ENCODE measurements around the gene SORCS1.
"Not testable (repeated sequence)": the region's sequence is repeated elsewhere in the genome, so short reads cannot be mapped to it uniquely, and the experiment has no call there.

The SORCS1 gene

GRCh38 chr10:106947643-106948042, 216.9 kb downstream of the SORCS1 start:
- DNase-seq (ENCODE audit: low read depth in 2 of 2) = no peak

- no peak for DNase-seq (ENCODE audit: low read depth in 2 of 2)
These were observed 222.4 kb downstream of the SORCS1 start for GRCh38 chr10:106942035-106942662.

DNA sequence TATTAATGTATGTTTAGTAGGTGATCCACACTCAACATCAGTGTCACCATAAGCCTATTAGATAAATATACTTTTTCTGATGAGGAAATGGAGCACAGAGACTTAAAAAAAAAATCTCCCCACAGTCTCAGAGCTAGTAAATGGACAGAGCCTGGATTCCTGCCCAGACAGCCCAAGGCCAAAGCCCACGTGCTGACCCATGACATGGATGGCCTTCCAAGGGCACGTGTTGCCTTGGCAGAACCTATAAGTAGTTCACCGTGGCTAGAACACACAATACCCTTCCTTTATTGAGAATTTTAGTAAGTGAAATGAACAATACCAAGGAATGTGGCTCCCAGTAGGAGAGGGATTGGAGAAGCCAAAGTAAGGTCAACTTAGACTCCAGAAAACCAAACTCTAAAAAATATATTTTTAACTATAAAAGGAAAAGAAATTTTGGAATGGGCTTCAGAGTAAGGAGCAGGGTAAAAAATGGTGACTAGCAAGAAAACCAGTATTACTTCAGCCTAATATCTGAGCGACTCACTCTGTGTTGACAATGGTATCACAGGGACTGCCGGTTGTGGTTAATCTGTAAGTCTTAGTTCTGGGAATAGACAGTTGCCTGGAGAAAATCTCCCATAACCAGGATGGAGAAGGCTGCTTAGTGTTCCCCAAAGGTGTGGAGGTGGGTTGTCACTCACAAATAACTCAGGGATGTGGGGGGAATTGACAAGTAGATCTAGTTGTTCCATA, 223.0 kb downstream of the SORCS1 start:
- no peak for DNase-seq (ENCODE audit: low read depth in 2 of 2)

GRCh38 chr10:106938513-106938912, 226.0 kb downstream of the SORCS1 start:
- no peak for DNase-seq (ENCODE audit: low read depth in 2 of 2)

- no peak for DNase-seq (ENCODE audit: low read depth in 2 of 2)
These were observed 228.5 kb downstream of the SORCS1 start for GRCh38 chr10:106935978-106936451.

- no peak for DNase-seq (ENCODE audit: low read depth in 2 of 2)
These were observed 232.7 kb downstream of the SORCS1 start for GRCh38 chr10:106931853-106932249.

DNA sequence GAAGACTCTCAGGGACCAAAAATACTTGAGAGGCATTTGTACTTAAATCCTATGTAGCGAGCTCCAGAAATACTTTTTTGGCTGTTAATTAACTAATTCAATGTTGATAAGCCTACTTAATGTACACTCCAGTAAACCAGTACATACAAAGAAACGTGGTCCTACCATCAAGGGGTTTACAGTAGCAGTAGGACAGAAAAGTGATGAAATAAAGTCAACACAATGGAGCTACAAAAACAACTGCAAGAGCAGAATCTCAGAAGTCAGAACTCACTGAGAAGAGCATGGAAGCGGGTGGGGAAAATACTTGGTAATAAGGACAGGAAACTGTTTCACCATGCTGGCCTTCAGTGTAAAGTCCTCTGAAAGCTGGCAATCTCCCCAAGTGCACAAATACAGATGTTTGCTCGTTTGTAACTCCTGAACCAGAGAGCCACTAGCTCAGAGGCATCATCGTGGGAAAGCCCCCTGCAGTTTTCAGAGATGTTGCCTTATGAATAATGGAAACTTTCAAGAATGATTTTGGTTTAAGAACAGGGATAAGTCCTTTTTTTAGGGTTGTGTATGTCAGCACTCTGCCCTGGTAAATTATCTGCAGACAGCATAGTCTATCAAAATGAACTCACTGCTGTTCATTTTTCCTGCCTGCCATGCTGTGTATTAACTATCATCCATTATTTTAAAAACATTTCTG, 233.2 kb downstream of the SORCS1 start:
- no peak for DNase-seq (ENCODE audit: low read depth in 2 of 2)

GRCh38 chr10:106930751-106931150, 233.8 kb downstream of the SORCS1 start:
- DNase-seq (ENCODE audit: low read depth in 2 of 2) = no peak

DNA sequence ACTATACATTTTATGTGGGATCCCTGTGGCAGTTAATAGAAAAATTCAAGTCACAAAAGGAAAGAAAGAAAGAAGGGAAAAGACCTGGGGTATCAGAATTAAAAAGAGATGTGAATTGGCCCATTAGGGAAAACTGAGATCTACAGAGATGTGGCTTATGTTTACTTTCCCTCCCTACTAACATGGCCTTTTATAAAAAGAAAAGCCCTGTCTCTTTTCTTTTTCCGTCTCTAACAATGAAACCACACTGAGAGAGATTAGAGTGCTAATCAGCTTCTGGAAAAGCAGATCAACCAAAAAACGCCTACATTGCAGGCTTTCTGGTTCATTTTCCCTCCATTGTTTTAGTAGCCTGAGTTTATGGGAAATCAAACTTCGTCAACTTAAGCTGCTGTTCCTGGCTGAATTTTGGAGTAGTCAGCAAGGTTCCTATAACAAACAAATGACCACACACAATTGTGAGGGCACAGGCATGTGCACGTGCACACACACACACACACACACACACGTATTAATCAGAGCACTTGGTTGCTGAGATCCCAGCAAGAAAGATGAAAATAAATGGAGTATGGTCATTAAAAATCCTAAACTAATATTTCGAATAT, 235.1 kb downstream of the SORCS1 start:
- no peak for DNase-seq (ENCODE audit: low read depth in 2 of 2)

DNA sequence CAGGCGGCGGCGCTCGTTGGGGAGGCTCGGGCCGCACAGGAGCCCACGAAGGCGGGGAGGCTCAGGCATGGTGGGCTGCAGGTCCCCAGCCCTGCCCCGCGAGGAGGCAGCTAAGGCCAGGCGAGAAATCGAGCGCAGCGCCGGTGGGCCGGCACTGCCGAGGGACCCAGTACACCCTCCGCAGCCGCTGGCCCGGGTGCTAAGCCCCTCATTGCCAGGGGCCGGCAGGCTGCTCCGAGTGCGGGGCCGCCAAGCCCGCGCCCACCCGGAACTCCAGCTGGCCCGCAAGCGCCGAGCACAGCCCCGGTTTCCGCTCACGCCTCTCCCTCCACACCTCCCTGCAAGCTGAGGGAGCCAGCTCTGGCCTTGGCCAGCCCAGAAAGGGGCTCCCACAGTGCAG, 236.4 kb downstream of the SORCS1 start:
- not testable (repeated sequence) for DNase-seq (ENCODE audit: low read depth in 2 of 2)

DNA sequence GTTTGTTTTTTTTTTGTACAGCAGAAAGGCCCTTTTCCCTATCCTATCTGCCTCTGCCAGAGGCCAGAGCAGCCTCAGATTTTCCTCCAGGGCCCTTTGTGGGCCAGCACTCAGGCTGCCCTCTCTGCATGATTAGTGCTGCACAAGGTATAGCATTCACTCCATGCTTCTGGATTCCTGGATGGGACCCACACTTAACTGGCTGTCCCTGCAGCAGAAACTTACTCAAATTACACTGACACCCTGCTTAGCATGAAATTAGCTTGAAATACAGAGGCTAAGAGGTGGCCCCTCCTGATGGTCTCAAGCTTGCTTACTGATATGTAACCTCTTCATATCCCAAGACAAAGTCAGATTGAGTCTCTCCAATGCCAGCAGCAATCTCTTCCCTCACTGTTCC, 239.3 kb downstream of the SORCS1 start:
- no peak for DNase-seq (ENCODE audit: low read depth in 2 of 2)

DNA sequence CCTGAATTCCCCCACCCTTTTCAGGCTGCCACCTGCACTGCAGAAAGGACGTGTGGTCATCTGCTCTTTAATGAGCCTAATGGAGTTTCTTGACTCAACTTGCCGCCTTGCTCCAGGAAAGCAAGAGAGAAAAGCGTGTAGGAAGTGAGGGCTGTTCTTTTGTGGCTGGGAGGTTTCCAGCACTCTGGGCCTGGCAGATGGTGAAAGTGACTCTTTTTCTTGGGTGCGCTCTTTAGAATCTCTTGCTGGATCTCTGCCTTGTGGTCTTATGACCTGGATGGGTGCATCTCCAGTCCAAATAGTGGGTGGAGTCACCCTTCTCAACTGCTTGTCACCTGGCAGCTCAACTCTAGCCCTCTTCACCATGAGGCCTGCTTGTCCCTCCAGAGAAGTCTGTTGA, 244.0 kb downstream of the SORCS1 start:
- DNase-seq (ENCODE audit: low read depth in 2 of 2) = no peak

- DNase-seq (ENCODE audit: low read depth in 2 of 2) = no peak
These were observed 244.6 kb downstream of the SORCS1 start for GRCh38 chr10:106919871-106920282.

GRCh38 chr10:106917452-106918055, 247.0 kb downstream of the SORCS1 start:
- no peak for DNase-seq (ENCODE audit: low read depth in 2 of 2)

GRCh38 chr10:106914016-106914415, 250.5 kb downstream of the SORCS1 start:
- DNase-seq (ENCODE audit: low read depth in 2 of 2) = no peak

GRCh38 chr10:106913348-106913747, 251.2 kb downstream of the SORCS1 start:
- no peak for DNase-seq (ENCODE audit: low read depth in 2 of 2)

DNA sequence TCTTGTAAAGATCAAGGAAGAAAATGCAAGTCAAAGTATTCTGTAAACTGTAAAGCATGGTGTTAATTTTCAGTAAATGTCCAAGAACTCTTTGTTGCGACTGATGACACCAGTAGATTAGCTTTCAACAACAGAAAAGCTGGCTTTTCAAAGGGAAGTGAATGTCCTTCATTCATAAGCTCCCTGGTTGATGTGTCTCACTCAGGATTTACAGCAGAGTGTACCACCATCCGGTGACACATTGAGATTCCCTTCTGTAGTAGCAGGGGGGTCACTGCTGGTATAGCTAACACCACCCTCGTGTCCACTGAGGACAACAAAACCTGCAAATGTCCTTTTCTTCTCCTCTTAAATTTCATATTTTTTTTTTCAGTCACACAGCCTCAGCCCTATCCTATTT, 253.4 kb downstream of the SORCS1 start:
- DNase-seq (ENCODE audit: low read depth in 2 of 2) = no peak

DNA sequence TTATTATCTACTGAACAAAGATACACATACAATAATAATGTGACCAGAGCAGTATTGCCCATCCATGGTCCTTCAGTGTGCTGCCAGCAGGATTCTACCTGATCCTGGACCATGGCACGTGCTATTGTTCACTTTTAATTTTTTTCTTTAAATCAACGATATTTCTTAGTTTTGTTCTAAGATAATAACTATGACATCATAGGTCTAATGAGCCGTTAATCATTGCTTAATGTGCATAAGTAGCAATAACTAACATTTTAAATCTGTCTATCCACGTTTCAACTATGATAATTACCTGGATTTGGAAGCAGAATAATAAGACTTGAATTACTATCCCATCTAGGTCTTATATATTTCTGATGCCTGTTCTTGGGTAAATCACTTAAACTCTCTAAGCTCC, 253.8 kb downstream of the SORCS1 start:
- no peak for DNase-seq (ENCODE audit: low read depth in 2 of 2)

DNA sequence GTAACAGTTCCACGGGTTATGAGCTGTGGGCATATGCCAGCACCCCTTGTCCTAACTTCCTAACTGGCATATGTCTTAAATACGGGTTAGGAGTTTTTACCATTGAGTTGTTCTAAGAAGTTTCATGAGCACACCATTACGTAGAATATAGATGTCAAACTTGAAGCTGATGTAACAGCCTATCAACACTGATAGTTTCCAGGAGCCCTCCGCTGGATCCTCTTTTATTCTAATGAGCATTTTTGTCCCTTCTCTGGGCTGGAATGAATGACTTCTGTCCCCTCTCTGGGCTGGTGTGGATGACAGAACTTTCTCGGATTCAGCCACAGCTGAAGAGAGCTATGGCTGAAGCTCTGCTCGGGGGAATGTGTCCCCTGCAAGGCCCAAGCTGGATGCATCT, 256.3 kb downstream of the SORCS1 start:
- DNase-seq (ENCODE audit: low read depth in 2 of 2) = no peak

DNA sequence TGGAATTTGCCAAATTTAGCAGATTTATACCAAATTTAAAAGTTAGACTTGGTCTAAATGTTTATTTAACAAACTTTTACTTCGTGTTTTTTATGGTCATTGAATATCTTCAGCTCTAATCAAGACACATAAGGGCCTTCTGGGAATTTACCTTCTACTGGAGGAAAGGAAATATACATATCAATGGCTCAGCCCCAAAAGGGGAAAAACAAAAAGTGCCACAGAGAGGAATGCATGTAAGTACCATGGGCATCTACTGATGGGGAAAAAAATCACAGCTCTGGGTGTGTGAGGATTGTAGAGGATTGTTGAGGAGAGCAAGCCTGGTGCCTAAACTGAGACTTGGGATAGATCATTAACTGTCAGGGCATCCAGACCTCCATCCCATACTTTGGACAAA, 260.3 kb downstream of the SORCS1 start:
- DNase-seq (ENCODE audit: low read depth in 2 of 2) = no peak

- no peak for DNase-seq (ENCODE audit: low read depth in 2 of 2)
These were observed 261.3 kb downstream of the SORCS1 start for GRCh38 chr10:106903180-106903579.

DNA sequence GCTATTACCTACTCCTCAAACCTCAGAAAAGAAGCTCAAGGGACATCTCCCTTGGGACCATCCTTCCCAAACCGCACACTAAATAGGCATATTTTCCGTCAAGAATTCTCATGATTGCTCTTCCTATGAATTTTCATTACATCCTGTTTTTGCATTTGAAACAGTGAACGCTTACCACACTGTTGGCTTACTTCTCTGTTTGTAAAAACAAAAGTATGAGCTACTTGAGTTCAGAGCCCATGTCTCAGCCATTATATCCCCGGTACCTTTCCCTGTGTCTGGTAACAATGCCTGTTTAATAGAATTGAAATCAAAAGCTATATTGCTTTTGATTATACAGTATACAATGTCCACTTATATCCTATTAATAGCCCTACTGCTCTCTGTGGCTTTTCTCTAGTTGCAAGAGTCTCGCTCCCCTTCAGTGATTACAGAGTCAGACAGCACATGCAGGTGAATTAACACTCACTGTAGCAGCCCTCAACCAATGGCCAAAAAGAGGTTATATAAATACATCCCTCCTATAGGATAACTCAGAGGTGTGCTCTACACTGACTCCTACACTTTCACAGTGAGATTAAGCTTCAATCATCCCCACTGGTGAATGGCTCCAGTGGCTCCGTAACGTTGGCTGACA, 264.4 kb downstream of the SORCS1 start:
- DNase-seq (ENCODE audit: low read depth in 2 of 2) = no peak
